HG03139 (cell line): Measurements from ENCODE around the gene NOD2.

Experiments
- ATAC-seq: cut with Tn5 transposase; IDR thresholded peaks from one replicate; pipeline ENCODE4 v1.9.1; 2021; ENCODE audit not compliant: unreplicated experiment

NOD2 gene

GRCh38 chr16:50692999-50693781 is at the start of gene NOD2:
Gene NOD2 (plus strand): TSS chr16:50693606. CDS start chr16:50699496, 5,890 bp downstream.
- ATAC-seq, result no peak

- ATAC-seq, result no peak
These were observed 49.2 kb upstream of the NOD2 start for GRCh38 chr16:50644245-50644644.

- ATAC-seq, result no peak
These were observed 48.7 kb upstream of the NOD2 start for GRCh38 chr16:50644729-50645128.

DNA sequence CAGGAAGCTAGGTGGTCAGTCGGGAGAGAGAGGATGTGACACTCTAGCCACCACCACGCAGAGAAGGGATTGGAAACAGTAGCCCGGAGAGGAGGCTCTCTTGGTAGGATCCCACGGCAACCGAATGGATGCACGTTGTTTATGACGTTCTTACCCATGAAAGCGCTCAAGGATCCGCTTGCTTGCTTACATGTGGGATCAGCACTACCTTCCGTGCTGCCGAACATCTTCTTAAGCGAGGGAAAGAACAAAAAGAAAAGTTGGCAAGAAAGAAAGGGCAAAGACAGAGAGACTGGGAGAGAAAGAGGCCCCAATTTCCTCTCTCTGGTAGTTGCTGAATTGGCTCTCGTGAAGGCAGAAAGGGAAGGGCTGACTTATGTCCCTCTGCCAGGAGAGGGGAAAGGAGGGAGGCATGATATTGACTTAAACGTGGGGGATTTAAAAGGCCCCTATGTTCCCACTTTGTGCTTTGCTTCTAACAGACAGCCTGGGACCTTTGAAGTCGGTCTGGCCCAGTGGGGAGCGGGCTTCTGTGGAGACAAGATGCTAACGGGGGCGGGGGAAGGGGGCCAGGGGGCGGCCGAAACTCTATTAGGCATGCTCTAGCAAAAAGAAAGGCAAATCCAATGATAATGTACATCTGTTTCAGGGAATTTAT is 47.7 kb upstream of the NOD2 start:
- no peak for ATAC-seq

DNA sequence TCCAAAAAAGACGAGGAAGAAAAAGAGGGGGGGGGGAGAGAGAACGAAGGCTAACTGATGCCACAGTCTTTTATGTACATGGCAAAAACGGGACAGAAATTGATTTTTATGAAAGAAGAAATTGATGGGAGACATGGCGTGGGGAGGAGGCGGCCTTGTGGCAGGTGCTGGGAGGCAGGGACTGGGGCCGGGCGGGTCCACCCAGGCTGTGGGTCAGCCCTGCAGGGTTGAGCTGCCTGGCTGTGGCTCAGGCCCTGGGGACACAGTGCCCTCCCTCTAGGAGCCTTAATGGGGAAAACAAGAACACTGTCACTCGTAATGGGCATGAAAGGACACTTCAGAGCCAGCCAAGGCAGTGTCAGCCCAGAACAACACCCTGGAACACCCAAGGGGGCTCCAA is 47.1 kb upstream of the NOD2 start:
- ATAC-seq, result no peak

- no peak for ATAC-seq
These were observed 41.5 kb upstream of the NOD2 start for GRCh38 chr16:50651835-50652438.

GRCh38 chr16:50652836-50653425 is 40.5 kb upstream of the NOD2 start:
- ATAC-seq, result no peak

DNA sequence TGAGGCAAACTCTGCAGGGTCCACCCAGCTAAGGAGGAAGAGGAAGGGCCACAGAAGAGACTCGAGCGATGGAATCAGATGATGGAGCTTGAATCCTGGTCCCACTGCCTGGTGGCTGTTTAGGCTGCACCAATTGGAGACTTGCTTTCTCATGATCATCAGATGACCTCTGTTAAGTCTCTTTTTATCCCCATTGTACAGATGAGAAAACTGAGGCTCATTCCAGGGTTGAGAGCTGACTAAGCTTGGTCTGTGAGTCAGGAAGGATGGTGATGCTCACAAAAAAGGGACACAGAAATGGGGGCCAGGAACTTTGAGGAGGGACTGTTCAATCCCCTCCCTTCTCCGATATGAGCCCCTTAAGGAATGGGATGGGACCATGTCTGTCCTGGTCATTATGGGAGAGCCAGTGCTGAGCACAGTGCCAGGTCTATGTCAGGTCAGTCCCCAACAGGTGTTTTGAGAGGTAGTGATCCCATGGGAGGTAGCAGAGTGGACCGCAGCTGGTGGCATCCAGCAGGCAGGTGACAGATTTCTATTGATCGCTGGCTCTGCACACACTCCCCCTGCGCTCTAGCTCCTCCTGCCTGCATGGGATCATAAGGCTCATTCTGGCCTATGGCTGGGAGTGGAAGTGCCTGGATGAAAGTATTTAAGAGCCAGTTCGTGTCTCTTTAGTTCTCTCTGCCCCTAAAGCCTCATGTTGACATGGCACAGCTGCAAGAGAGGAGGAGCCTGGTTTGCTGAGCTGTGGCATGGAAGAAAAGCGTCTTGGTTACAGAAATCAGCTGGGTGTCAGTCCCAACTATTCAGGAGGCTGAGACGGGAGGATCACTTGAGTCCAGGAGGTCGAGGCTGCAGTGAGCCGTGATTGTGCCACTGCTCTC is 39.5 kb upstream of the NOD2 start:
- no peak for ATAC-seq

- no peak for ATAC-seq
These were observed 37.8 kb upstream of the NOD2 start for GRCh38 chr16:50655558-50656055.

DNA sequence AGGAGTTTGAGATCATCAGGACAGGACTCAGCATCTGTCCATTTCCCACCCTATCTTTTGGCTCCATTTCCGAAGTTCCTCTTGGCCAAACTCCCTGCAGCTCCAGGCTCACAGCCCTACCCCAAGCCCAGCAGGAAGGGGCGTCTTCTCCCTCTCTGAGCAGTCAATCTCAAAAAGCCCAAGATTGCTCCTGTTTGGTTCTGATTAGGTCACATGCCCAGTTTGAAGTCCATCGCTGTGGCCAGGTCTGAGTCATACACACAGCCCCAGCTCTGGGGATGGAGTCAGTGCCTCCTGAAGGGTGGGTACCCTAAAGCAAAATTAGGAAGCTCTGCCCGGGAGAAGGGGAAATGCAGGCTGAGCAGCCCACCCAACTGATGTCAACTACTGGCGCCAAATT is 36.2 kb upstream of the NOD2 start:
- ATAC-seq, result no peak

GRCh38 chr16:50659806-50660205 is 33.6 kb upstream of the NOD2 start:
- no peak for ATAC-seq

DNA sequence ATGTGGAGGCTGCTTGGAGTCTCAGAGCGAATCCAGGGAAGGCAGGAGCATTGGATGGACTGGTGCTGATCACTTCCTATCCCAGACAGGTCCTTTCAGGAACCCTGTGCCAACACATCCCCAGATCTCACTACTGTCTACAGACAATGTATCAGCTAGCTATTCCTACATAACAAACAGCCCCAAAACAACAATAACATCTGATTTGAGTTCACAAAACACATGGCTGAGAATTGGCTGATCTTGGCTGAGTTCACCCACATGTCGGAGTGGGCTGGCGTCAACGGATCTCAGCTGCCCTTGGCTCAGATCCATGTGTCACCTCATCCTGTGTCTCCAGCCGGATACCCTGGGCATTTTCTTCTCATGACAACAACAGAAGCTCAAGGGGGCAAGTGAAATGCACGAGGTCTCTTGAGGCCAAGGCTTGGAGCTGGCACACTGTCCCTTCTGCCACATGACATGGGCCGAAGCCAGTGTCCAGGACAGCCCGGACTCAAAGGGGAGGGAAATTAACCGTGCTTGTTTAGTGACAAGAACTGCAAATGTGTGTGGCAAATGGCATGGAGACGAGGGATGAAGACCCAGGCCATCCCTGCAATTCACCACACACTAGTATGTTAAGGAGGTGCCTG is 31.0 kb upstream of the NOD2 start:
- ATAC-seq, result no peak

GRCh38 chr16:50664270-50664669 is 29.1 kb upstream of the NOD2 start:
- no peak for ATAC-seq

DNA sequence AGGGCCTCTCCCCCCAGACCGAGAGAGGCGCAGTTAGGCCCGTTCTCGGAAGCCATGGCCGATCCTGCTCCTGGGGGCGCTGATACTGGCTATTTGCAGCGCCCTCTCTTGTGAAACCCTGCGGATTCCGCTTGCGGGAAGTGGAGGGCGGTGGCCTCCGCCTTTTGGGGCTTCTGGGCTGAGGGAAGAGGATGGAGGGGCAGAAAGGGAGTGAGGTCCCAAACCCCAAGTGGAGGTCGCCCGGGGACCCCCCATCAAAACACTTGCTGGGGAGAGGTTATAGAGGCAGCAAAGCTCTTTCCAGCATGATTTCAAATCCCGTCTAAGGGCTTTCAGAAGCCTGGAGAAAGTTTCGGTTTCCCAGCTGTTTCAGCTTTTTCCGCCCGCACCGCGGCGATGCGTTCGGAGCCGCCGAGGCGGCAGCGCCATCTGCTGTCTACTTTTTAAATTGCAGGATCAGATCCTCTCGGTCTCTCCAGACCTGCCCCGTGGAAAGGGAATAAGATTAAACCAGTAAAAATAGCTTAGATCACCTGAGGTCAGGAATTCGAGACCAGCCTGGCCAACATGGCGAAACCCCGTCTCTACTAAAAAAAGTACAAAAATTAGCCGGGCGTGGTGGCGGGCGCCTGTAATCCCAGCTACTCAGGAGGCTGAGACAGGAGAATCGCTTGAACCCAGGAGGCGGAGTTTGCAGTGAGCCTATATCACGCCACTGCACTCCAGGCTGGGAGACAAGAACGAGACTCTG is 28.1 kb upstream of the NOD2 start:
- ATAC-seq, result no peak

- peak; percentile 86 for ATAC-seq
These were observed 26.5 kb upstream of the NOD2 start for GRCh38 chr16:50666658-50667496.

GRCh38 chr16:50667497-50668367 is 25.7 kb upstream of the NOD2 start:
- ATAC-seq, result no peak

DNA sequence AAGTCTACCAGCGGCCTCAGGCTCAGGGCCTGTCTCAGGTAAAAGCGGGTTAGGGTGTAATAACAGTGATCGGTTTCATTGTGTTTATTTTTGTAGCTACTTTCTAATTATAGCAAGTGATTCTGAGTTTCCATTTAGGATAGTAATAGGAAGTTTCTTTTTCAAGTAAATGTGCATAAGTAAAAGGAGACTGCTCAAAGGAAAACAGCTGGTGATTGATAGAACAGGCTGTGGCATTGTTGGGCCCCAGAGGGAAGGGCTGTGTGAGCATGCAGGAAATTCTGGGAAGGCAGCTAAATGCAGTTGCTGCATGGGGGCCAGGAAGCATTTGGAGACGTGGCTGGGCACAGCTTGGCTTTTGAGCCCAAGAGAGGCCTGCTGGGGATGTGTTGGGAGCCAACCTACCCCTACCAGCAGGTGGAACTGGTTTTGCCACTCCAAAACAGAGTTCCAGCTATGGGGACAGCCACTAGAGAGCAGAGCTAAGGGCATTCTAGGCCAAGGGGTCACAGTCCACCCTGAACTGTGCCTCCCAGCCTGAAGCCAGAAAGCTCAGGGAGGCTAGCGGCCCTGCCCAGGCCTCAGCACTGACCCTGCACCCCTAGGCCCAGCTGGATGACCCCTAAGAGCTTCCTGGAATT is 24.9 kb upstream of the NOD2 start:
- ATAC-seq, result no peak
